A673 (cell line): Measurements from ENCODE around the gene ZNF280A. TPM values are rescaled to one million over a fixed set of nuclear protein-coding genes. Genes with fewer than 3 reads are reported as not detected.

Source experiments
- BruUV-seq: library from RNA; stranded (reverse); fragments of 400-500 nt; replicated peaks from 2 replicates; lab custom pipeline; 2021; lab: Mats Ljungman, UMichigan
- CTCF ChIA-PET: fragments of 300-600 bp; sonication (Branson Sonifier 250); formaldehyde crosslinking; loops from one replicate; lab custom pipeline; 2022; ENCODE audit warnings: antibody characterized with exemption; lab: Charles Lee
- POLR2A ChIA-PET: fragments of 300-600 bp; sonication (Branson Sonifier 250); formaldehyde crosslinking; loops from one replicate; lab custom pipeline; 2022; ENCODE audit warnings: antibody characterized with exemption; ENCODE audit not compliant: low non-redundant PET; lab: Charles Lee
- DNase-seq: peaks from one replicate; pipeline ENCODE4 v3.0.0-alpha.2; 2015; ENCODE audit warnings: low spot score
- H3K27ac ChIP-seq: fragments of 200-600 bp; sonication (generic); 2 replicates; pipeline ENCODE4 v1.5.1; 2016; ENCODE audit warnings: mixed run types, low read depth, mild to moderate bottlenecking, mixed read lengths, antibody characterized with exemption, low read length; ENCODE audit not compliant: poor library complexity, severe bottlenecking
- H3K27me3 ChIP-seq: fragments of 200-600 bp; sonication (generic); replicated peaks from 2 replicates; pipeline ENCODE4 v1.6.1; 2017; ENCODE audit warnings: mixed run types, low read depth, mild to moderate bottlenecking, mixed read lengths, antibody characterized with exemption, low read length; ENCODE audit not compliant: insufficient read depth, poor library complexity
- H3K36me3 ChIP-seq: fragments of 200-600 bp; sonication (generic); 2 replicates; pipeline ENCODE4 v1.6.1; 2016; ENCODE audit warnings: mixed run types, mild to moderate bottlenecking, mixed read lengths, antibody characterized with exemption, low read length; ENCODE audit not compliant: insufficient read depth, poor library complexity, severe bottlenecking
- H3K4me1 ChIP-seq: fragments of 200-600 bp; sonication (generic); 2 replicates; pipeline ENCODE4 v1.6.1; 2017; ENCODE audit warnings: mixed run types, mild to moderate bottlenecking, mixed read lengths, antibody characterized with exemption, low read length; ENCODE audit not compliant: insufficient read depth, poor library complexity, severe bottlenecking
- H3K4me3 ChIP-seq: fragments of 200-600 bp; sonication (generic); 2 replicates; pipeline ENCODE4 v1.5.1; 2016; ENCODE audit warnings: low read depth, mixed run types, mild to moderate bottlenecking, mixed read lengths, low read length; ENCODE audit not compliant: poor library complexity, severe bottlenecking
- H3K9me3 ChIP-seq: fragments of 200-600 bp; sonication (generic); 2 replicates; pipeline ENCODE4 v1.6.1; 2016; ENCODE audit warnings: mixed run types, low read depth, mild to moderate bottlenecking, mixed read lengths, antibody characterized with exemption, low read length; ENCODE audit not compliant: poor library complexity, severe bottlenecking
- EZH2 ChIP-seq: fragments of 200-600 bp; sonication (generic); IDR thresholded peaks from 2 replicates; pipeline ENCODE4 v1.6.1; 2017; ENCODE audit warnings: borderline replicate concordance, low read depth, mild to moderate bottlenecking, mixed read lengths, antibody characterized with exemption, low read length; ENCODE audit not compliant: poor library complexity, severe bottlenecking
- intact Hi-C: fragments of 100-400 bp; cut with micrococcal nuclease; formaldehyde crosslinking; loops from one replicate; pipeline ENCODE4 v1.10.0; 2022; ENCODE audit not compliant: unreplicated experiment
- total RNA-seq: library from RNA; stranded (reverse); gene quantifications from 2 replicates; pipeline ENCODE4 v1.2.3, GENCODE V29; 2021
- TF ChIP-seq, protein P1 (sequence below): fragments of 300-800, 200-600 bp; sonication (generic); conservative IDR thresholded peaks from 2 replicates; pipeline ENCODE4 v1.5.1; 2017; ENCODE audit warnings: low read depth, mild to moderate bottlenecking, antibody characterized with exemption, low read length, moderate library complexity, mixed read lengths

Gene ZNF280A
- total RNA-seq, 1 experiment from 2014 or later, result not detected

DNA sequence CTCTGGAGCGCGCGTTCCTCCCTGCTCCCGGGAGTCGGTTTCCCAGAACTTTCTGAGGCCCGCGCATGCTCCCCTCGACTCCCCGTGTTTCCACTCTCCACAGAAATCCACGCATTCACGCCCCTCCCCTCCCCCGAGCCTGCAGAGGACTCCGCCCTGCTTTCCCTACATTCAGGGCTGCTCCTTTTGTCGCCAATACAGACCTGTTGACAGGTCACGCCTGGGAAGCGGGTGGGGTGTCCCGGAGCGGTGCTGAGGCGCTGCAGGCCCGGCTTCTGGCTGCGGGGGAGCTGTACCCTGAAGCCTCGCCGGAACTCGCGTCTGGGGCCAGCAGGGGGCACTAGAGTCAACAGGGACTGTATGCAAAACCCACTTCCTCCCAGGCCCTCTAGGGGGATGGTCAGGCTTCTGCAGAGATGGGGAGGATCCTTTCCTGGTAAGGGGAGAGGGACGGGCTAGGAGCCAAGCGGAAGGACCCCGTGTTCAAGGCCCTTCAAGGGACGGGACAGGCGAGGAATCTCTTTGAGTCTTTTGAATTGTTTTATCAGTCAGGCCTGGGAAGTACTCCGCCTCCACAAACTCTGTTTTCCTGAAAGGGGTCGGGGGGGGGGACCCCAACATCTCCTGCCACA is 39.0 kb upstream of the ZNF280A start, which contains the start of gene PRAME:
Gene PRAME, minus strand, starts transcription at position 294 of the 632 bp plus-strand sequence. CDS start 2,433 bp downstream, outside the sequence.
- POLR2A ChIA-PET, result no interaction called here
- H3K27me3 ChIP-seq, result no peaks in the 10 kb centered on the region

DNA sequence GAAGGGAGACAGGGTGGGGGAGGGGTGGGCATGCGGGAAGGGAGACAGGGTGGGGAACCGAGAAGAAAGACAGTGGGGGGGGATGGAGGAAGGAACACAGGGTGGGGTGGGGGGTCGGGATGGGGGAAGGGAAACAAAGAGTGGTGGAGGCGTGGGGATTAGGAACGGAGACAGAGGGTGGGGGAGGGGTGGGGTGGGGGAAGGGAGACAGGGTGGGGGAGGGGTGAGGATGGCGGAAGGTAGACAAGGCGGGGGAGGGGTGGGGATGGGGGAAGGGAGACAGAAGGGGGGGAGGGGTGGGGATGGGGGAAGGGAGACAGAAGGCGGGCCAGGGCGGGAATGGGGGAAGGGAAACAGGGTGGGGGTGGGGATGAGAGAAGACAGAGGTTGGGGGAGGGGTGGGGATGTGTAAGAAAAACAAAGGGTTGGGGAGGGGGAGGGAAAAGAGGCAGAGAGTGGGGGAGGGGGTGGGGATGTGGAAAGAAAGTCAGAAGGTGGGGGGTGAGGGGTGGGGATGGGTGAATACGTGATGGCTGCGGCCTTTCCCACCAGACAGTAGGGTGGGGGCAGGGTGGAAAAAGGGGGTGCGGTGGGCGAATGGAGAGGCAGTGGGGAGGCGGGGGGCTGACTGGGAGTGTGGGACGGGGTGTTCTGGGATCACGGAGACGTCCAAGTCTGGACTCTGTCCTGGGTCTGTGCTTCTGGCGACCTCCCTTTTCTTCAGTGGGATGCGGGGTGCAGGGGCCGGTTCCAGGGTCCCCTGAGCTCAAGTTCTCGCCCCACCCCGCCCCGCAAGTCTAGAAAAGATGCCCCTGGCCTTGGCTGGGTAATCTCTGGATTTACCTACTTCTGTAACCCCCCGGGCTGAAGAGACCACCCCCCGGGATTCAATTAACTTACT is 38.3 kb upstream of the ZNF280A start:
- peak overlapping the region; percentile 28 for H3K4me3 ChIP-seq
- no peaks in the 10 kb centered on the region for H3K9me3 ChIP-seq
- ChIA-PET POLR2A (no interaction called here), CTCF (interaction anchor here (1.3 to 1.4 kb wide), 2 partner anchors 18 to 50 kb away, joined by 4 read pairs; partner anchors contain the start of gene ZNF280B)
- H3K4me1 ChIP-seq, result peaks cover 7% of the 10 kb centered on the region
- intact Hi-C loops, result no loop called here
- no peaks in the 10 kb centered on the region for H3K36me3 ChIP-seq
- no peaks in the 10 kb centered on the region for H3K27me3 ChIP-seq
- no TSS peak for BruUV-seq
- no peak overlapping the region for H3K27ac ChIP-seq
- no peak for TF ChIP-seq EZH2
- TF ChIP-seq, protein P1, sequence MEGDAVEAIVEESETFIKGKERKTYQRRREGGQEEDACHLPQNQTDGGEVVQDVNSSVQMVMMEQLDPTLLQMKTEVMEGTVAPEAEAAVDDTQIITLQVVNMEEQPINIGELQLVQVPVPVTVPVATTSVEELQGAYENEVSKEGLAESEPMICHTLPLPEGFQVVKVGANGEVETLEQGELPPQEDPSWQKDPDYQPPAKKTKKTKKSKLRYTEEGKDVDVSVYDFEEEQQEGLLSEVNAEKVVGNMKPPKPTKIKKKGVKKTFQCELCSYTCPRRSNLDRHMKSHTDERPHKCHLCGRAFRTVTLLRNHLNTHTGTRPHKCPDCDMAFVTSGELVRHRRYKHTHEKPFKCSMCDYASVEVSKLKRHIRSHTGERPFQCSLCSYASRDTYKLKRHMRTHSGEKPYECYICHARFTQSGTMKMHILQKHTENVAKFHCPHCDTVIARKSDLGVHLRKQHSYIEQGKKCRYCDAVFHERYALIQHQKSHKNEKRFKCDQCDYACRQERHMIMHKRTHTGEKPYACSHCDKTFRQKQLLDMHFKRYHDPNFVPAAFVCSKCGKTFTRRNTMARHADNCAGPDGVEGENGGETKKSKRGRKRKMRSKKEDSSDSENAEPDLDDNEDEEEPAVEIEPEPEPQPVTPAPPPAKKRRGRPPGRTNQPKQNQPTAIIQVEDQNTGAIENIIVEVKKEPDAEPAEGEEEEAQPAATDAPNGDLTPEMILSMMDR, result no peak
- DNase-seq, result no peak

More for the DNA sequence above, 39.0 kb upstream of the ZNF280A start, which contains the start of gene PRAME:
- DNase-seq, result peak; percentile 92
- Histone ChIP-seq H3K9me3 (no peaks in the 10 kb centered on the region), H3K27ac (no peak within 1 kb of the TSS), H3K4me1 (peaks cover 7% of the 10 kb centered on the region), H3K4me3 (peak within 1 kb of the TSS; percentile 28), H3K36me3 (no peaks in the 10 kb centered on the region)
- TF ChIP-seq, protein P1, result peak; percentile 97
- no peak for TF ChIP-seq EZH2
- intact Hi-C loops, result no loop called here
- CTCF ChIA-PET, result interaction anchor here (1.3 to 1.4 kb wide), 2 partner anchors 17 to 51 kb away, joined by 4 read pairs; partner anchors contain the start of gene ZNF280B
- no TSS peak for BruUV-seq
